IMR-90 (cell line): ENCODE data around the gene TMEM81. TPM values are rescaled to one million over a fixed set of nuclear protein-coding genes. Genes with fewer than 3 reads are reported as not detected.

Experiments
- ATAC-seq: fragments of 200-7000 bp; cut with Tn5 transposase; 2 replicates; pipeline ENCODE4 v1.9.1; 2020; ENCODE audit warnings: low read depth, mild to moderate bottlenecking, moderate library complexity
- BruUV-seq: library from RNA; stranded (reverse); fragments of 400-500 nt; replicated peaks from 2 replicates; lab custom pipeline; 2021; lab: Mats Ljungman, UMichigan
- CTCF ChIA-PET: fragments of 300-600 bp; formaldehyde crosslinking; extraction: SDS; loops from one replicate; lab custom pipeline; 2021; ENCODE audit warnings: antibody characterized with exemption; lab: Yijun Ruan, JAX
- POLR2A ChIA-PET: fragments of 300-600 bp; sonication (Branson Sonifier 250); formaldehyde crosslinking; loops from one replicate; lab custom pipeline; 2022; ENCODE audit warnings: antibody characterized with exemption; ENCODE audit not compliant: unreplicated experiment; lab: Charles Lee
- DNase-seq: peaks from one replicate; pipeline ENCODE4 v3.0.0; 2013
- H2AFZ ChIP-seq: replicated peaks from 2 replicates; pipeline ENCODE3; 2013; ENCODE audit warnings: low read length, mild to moderate bottlenecking; ENCODE audit not compliant: poor library complexity
- H2AK5ac ChIP-seq: 2 replicates; pipeline ENCODE4 v1.6.1; 2013; ENCODE audit warnings: low read depth, low read length, inconsistent platforms
- H2AK9ac ChIP-seq: replicated peaks from 2 replicates; pipeline ENCODE3; 2013; ENCODE audit warnings: mild to moderate bottlenecking, low read depth, low read length, moderate library complexity; ENCODE audit not compliant: poor library complexity
- H2BK120ac ChIP-seq: 2 replicates; pipeline ENCODE4 v1.6.1; 2013; ENCODE audit warnings: low read depth, low read length, inconsistent platforms
- H2BK15ac ChIP-seq: 3 replicates; pipeline ENCODE4 v1.6.1; 2013; ENCODE audit warnings: low read depth, low read length, inconsistent platforms
- H2BK20ac ChIP-seq: 2 replicates; pipeline ENCODE4 v1.6.1; 2013; ENCODE audit warnings: low read depth, mild to moderate bottlenecking, inconsistent platforms, low read length, moderate library complexity
- H2BK5ac ChIP-seq: 2 replicates; pipeline ENCODE4 v1.6.1; 2013; ENCODE audit warnings: mild to moderate bottlenecking, low read depth, low read length, inconsistent platforms; ENCODE audit not compliant: poor library complexity, severe bottlenecking
- H3K14ac ChIP-seq: replicated peaks from 2 replicates; pipeline ENCODE4 v1.6.1; 2013; ENCODE audit warnings: low read depth, low read length, inconsistent platforms
- H3K18ac ChIP-seq: 2 replicates; pipeline ENCODE4 v1.6.1; 2013; ENCODE audit warnings: low read depth, low read length, control low read depth
- H3K23ac ChIP-seq: 2 replicates; pipeline ENCODE4 v1.6.1; 2013; ENCODE audit warnings: low read depth, low read length, inconsistent platforms
- H3K27ac ChIP-seq: 2 replicates; pipeline ENCODE4 v1.5.1; 2013; ENCODE audit warnings: mild to moderate bottlenecking, control low read depth, low read length; ENCODE audit not compliant: insufficient read depth
- H3K27me3 ChIP-seq: 2 replicates; pipeline ENCODE4 v1.6.1; 2013; ENCODE audit warnings: low read length; ENCODE audit not compliant: control insufficient read depth, insufficient read depth
- H3K36me3 ChIP-seq: 2 replicates; pipeline ENCODE4 v1.6.1; 2013; ENCODE audit warnings: low read length, mixed read lengths; ENCODE audit not compliant: control insufficient read depth, insufficient read depth
- H3K4ac ChIP-seq: 2 replicates; pipeline ENCODE4 v1.6.1; 2013; ENCODE audit warnings: low read depth, low read length, inconsistent platforms
- H3K4me1 ChIP-seq: 2 replicates; pipeline ENCODE4 v1.6.1; 2013; ENCODE audit warnings: low read length, mixed read lengths; ENCODE audit not compliant: control insufficient read depth, insufficient read depth
- H3K4me2 ChIP-seq: 2 replicates; pipeline ENCODE4 v1.6.1; 2013; ENCODE audit warnings: low read depth, mild to moderate bottlenecking, control low read depth, low read length, moderate library complexity
- H3K4me3 ChIP-seq: 2 replicates; pipeline ENCODE4 v1.5.1; 2013; ENCODE audit warnings: low read depth, mild to moderate bottlenecking, control low read depth, low read length, moderate library complexity; ENCODE audit not compliant: insufficient read depth
- H3K56ac ChIP-seq: 2 replicates; pipeline ENCODE4 v1.6.1; 2013; ENCODE audit warnings: low read length, inconsistent platforms; ENCODE audit not compliant: insufficient read depth; ENCODE audit errors: extremely low read depth
- H3K79me1 ChIP-seq, 2 experiments: 2 replicates each; pipeline ENCODE4 v1.6.1; 2013; ENCODE audit warnings: low read length in 2 of 2, inconsistent platforms in 1 of 2, low read depth in 1 of 2
- H3K9ac ChIP-seq: 2 replicates; pipeline ENCODE4 v1.6.1; 2013; ENCODE audit warnings: low read depth, low read length, control low read depth
- H3K9me1 ChIP-seq: 2 replicates; pipeline ENCODE4 v1.6.1; 2013; ENCODE audit warnings: low read length, inconsistent platforms; ENCODE audit not compliant: insufficient read depth
- H3K9me3 ChIP-seq: 2 replicates; pipeline ENCODE4 v1.6.1; 2013; ENCODE audit warnings: low read length; ENCODE audit not compliant: control insufficient read depth, insufficient read depth
- H4K20me1 ChIP-seq: 2 replicates; pipeline ENCODE4 v1.6.1; 2013; ENCODE audit warnings: low read length, inconsistent platforms; ENCODE audit not compliant: insufficient read depth
- H4K5ac ChIP-seq: 2 replicates; pipeline ENCODE4 v1.6.1; 2013; ENCODE audit warnings: mild to moderate bottlenecking, low read depth, low read length, control low read depth
- H4K8ac ChIP-seq, 2 experiments: 2 replicates each; pipeline ENCODE4 v1.6.1; 2013; ENCODE audit warnings: low read depth in 2 of 2, low read length in 2 of 2, control low read depth in 1 of 2, inconsistent platforms in 1 of 2
- H4K91ac ChIP-seq: 2 replicates; pipeline ENCODE4 v1.6.1; 2013; ENCODE audit warnings: low read depth, low read length, inconsistent platforms; ENCODE audit not compliant: insufficient read depth
- BHLHE40 ChIP-seq: fragments of 150-350 bp; IDR thresholded peaks from 2 replicates; pipeline ENCODE4 v1.6.1; 2016; ENCODE audit warnings: mild to moderate bottlenecking, low read depth, low read length
- CHD1 ChIP-seq: IDR thresholded peaks from 2 replicates; pipeline ENCODE4 v1.6.1; 2012; ENCODE audit warnings: low read depth, low read length, improper control_type of control experiment
- FOS ChIP-seq: fragments of 150-350 bp; IDR thresholded peaks from 2 replicates; pipeline ENCODE4 v1.6.1; 2016; ENCODE audit warnings: low read depth, low read length
- MAFK ChIP-seq: IDR thresholded peaks from 2 replicates; pipeline ENCODE4 v1.6.1; 2012; ENCODE audit warnings: low read depth, low read length, improper control_type of control experiment
- MAZ ChIP-seq: IDR thresholded peaks from 2 replicates; pipeline ENCODE4 v1.6.1; 2012; ENCODE audit warnings: low read depth, mild to moderate bottlenecking, low read length, improper control_type of control experiment, moderate library complexity, borderline replicate concordance
- MXI1 ChIP-seq: IDR thresholded peaks from 2 replicates; pipeline ENCODE4 v1.6.1; 2012; ENCODE audit warnings: low read depth, mild to moderate bottlenecking, low read length, moderate library complexity, borderline replicate concordance
- NFE2L2 ChIP-seq: fragments of 150-350 bp; IDR thresholded peaks from 2 replicates; pipeline ENCODE4 v1.6.1; 2016; ENCODE audit warnings: low read depth, mild to moderate bottlenecking, low read length
- POLR2A ChIP-seq: IDR thresholded peaks from 2 replicates; pipeline ENCODE4 v1.6.1; 2012; ENCODE audit warnings: mild to moderate bottlenecking, low read depth, low read length
- RAD21 ChIP-seq: IDR thresholded peaks from 2 replicates; pipeline ENCODE4 v1.6.1; 2012; ENCODE audit warnings: low read length, improper control_type of control experiment
- RCOR1 ChIP-seq: IDR thresholded peaks from 2 replicates; pipeline ENCODE4 v1.6.1; 2012; ENCODE audit warnings: mild to moderate bottlenecking, low read length, improper control_type of control experiment; ENCODE audit not compliant: insufficient replicate concordance
- RFX5 ChIP-seq: IDR thresholded peaks from 2 replicates; pipeline ENCODE4 v1.8.0; 2012; ENCODE audit warnings: low read depth, mild to moderate bottlenecking, low read length, moderate library complexity
- SMC3 ChIP-seq: fragments of 150-350 bp; IDR thresholded peaks from 2 replicates; pipeline ENCODE4 v1.6.1; 2016; ENCODE audit warnings: low read depth, mild to moderate bottlenecking, antibody characterized with exemption, low read length, moderate library complexity
- WGBS, 2 experiments: methylation state at CpG; one replicate each; pipeline versions ENCODE4 v1.1.5 to v1.1.7; 2013; ENCODE audit warnings: missing lambda C conversion rate in 2 of 2; ENCODE audit not compliant: insufficient read length in 1 of 2; ENCODE audit errors: extremely low coverage in 2 of 2; 5-methylcytosine and 5-hydroxymethylcytosine counted together
- dilution Hi-C: fragments of 300-500 bp; cut with HindIII; formaldehyde crosslinking; loops from one replicate; pipeline ENCODE4 v1.14.3; 2018; ENCODE audit warnings: low sequenced_read_pairs; ENCODE audit not compliant: unreplicated experiment
- in situ Hi-C: fragments of 300-500 bp; cut with MboI; formaldehyde crosslinking; loops from 3 replicates; pipeline ENCODE4 v1.14.3; 2019; ENCODE audit warnings: low sequenced_read_pairs, inconsistent platforms, mixed read lengths
- intact Hi-C: fragments of 100-400 bp; cut with micrococcal nuclease; formaldehyde crosslinking; loops from 2 replicates; pipeline ENCODE4 v1.10.0; 2022
- polyA plus RNA-seq, 3 experiments: library from polyadenylated mRNA; depleted of rRNA; stranded (reverse); fragments of >200 nt; gene quantifications; 2 replicates each; pipeline ENCODE4 v1.2.3, GENCODE V29; 2012; ENCODE audit warnings: low replicate concordance in 1 of 3
- total RNA-seq: library from RNA; depleted of rRNA; stranded (reverse); fragments of >200 nt; gene quantifications from 2 replicates; pipeline ENCODE4 v1.2.3, GENCODE V29; 2012
- TF ChIP-seq, protein P1 (sequence below): fragments of 150-350 bp; IDR thresholded peaks from 2 replicates; pipeline ENCODE4 v1.6.1; 2017; ENCODE audit warnings: mild to moderate bottlenecking, antibody characterized with exemption, low read length, low read depth
- TF ChIP-seq, protein P2 (sequence below): fragments of 150-350 bp; IDR thresholded peaks from 2 replicates; pipeline ENCODE4 v1.6.1; 2016; ENCODE audit warnings: low read depth, mild to moderate bottlenecking, low read length, moderate library complexity, borderline replicate concordance
- TF ChIP-seq, protein P3 (sequence below): conservative IDR thresholded peaks from 2 replicates; pipeline ENCODE4 v1.5.1; 2012; ENCODE audit warnings: mild to moderate bottlenecking, low read depth, low read length, improper control_type of control experiment

TMEM81 gene
- total and polyA plus RNA-seq, 2 of the 4 experiments (the other 2 are of a cell fraction): 1.5 to 1.8 TPM

DNA sequence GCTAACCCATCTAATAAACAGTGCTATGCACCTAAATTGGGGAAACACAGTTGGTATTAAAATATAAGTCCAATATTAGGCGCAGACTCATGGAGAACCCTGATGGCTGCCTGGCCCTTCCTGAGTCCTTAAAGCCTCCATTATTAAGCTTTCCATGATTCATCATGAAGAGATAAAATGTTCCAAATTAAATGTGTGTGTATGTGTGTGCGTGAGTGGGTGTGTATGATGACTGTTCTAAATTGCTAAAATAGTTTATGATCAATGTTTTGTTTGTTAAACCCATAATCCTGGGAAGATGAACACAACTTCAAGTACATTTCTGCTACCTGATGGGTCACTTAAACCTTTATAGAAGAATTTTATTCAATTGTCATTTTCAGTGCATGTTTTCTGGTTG, 43.8 kb upstream of the TMEM81 start:
- H3K36me3 ChIP-seq: no peaks in the 10 kb centered on the region
- H3K56ac ChIP-seq: no peak overlapping the region
- intact Hi-C loops: no loop called here
- no peak for DNase-seq
- ChIA-PET CTCF (no interaction called here), POLR2A (no interaction called here)
- 0 out of 2 replicates have a peak, but pooled peaks cover 5% of the 10 kb centered on the region for H3K9me1 ChIP-seq
- H4K5ac ChIP-seq: no peak overlapping the region
- no peaks in the 10 kb centered on the region for H3K27me3 ChIP-seq
- no peak overlapping the region for H2AFZ ChIP-seq
- H2BK120ac ChIP-seq: no peak overlapping the region
- no peaks in the 10 kb centered on the region for H3K4me1 ChIP-seq
- in situ Hi-C loops: no loop called here
- no peak overlapping the region for H3K4me3 ChIP-seq
- no peak overlapping the region for H2BK15ac ChIP-seq
- H4K91ac ChIP-seq: no peak overlapping the region
- no peaks in the 10 kb centered on the region for H3K9me3 ChIP-seq
- no peak overlapping the region for H2AK9ac ChIP-seq
- no peak overlapping the region for H3K4ac ChIP-seq
- no peak overlapping the region for H3K9ac ChIP-seq
- no peak overlapping the region for H2AK5ac ChIP-seq
- no peak overlapping the region for H3K14ac ChIP-seq
- no peak overlapping the region for H4K8ac ChIP-seq
- ATAC-seq: no peak
- H3K79me1 ChIP-seq: no peaks in the 10 kb centered on the region
- no peak overlapping the region for H2BK5ac ChIP-seq
- BruUV-seq: no TSS peak
- WGBS, 2 experiments: no CpG with 5 or more reads among the region's 2 CpGs
- no peak overlapping the region for H3K4me2 ChIP-seq
- H3K27ac ChIP-seq: no peak overlapping the region
- no peaks in the 10 kb centered on the region for H4K20me1 ChIP-seq
- no peak overlapping the region for H3K23ac ChIP-seq
- TF ChIP-seq BHLHE40 (no peak), NFE2L2 (no peak), RCOR1 (no peak), POLR2A (no peak), MAFK (no peak), RAD21 (no peak), MXI1 (no peak), MAZ (no peak), SMC3 (no peak), CHD1 (no peak), FOS (no peak), RFX5 (no peak)
- TF ChIP-seq, protein P1, sequence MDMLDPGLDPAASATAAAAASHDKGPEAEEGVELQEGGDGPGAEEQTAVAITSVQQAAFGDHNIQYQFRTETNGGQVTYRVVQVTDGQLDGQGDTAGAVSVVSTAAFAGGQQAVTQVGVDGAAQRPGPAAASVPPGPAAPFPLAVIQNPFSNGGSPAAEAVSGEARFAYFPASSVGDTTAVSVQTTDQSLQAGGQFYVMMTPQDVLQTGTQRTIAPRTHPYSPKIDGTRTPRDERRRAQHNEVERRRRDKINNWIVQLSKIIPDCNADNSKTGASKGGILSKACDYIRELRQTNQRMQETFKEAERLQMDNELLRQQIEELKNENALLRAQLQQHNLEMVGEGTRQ: no peak
- TF ChIP-seq, protein P2, sequence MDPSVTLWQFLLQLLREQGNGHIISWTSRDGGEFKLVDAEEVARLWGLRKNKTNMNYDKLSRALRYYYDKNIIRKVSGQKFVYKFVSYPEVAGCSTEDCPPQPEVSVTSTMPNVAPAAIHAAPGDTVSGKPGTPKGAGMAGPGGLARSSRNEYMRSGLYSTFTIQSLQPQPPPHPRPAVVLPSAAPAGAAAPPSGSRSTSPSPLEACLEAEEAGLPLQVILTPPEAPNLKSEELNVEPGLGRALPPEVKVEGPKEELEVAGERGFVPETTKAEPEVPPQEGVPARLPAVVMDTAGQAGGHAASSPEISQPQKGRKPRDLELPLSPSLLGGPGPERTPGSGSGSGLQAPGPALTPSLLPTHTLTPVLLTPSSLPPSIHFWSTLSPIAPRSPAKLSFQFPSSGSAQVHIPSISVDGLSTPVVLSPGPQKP: no peak
- TF ChIP-seq, protein P3, sequence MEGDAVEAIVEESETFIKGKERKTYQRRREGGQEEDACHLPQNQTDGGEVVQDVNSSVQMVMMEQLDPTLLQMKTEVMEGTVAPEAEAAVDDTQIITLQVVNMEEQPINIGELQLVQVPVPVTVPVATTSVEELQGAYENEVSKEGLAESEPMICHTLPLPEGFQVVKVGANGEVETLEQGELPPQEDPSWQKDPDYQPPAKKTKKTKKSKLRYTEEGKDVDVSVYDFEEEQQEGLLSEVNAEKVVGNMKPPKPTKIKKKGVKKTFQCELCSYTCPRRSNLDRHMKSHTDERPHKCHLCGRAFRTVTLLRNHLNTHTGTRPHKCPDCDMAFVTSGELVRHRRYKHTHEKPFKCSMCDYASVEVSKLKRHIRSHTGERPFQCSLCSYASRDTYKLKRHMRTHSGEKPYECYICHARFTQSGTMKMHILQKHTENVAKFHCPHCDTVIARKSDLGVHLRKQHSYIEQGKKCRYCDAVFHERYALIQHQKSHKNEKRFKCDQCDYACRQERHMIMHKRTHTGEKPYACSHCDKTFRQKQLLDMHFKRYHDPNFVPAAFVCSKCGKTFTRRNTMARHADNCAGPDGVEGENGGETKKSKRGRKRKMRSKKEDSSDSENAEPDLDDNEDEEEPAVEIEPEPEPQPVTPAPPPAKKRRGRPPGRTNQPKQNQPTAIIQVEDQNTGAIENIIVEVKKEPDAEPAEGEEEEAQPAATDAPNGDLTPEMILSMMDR: no peak
- H2BK20ac ChIP-seq: no peak overlapping the region
- no peak overlapping the region for H3K18ac ChIP-seq
- dilution Hi-C loops: no loop called here
